SU-DHL-6 (cell line): ENCODE measurements around the gene C5orf46.

Experiments used
- H2AFZ ChIP-seq: fragments of 200-600 bp; sonication (generic); 2 replicates; pipeline ENCODE4 v1.6.1; 2014; ENCODE audit warnings: low read depth, mild to moderate bottlenecking, moderate library complexity, mixed read lengths, antibody characterized with exemption, low read length; ENCODE audit not compliant: severe bottlenecking
- H3F3A ChIP-seq: fragments of 200-600 bp; shearing (Covaris generic); 2 replicates; pipeline ENCODE4 v1.6.0; 2016; ENCODE audit warnings: antibody characterized with exemption, mild to moderate bottlenecking; ENCODE audit not compliant: insufficient read depth
- H3K27ac ChIP-seq: fragments of 200-600 bp; sonication (generic); 2 replicates; pipeline ENCODE4 v1.5.1; 2016; ENCODE audit warnings: low read depth, mild to moderate bottlenecking, low read length, moderate library complexity, mixed read lengths
- H3K27me3 ChIP-seq: fragments of 200-600 bp; sonication (generic), shearing (Covaris generic); 2 replicates; pipeline ENCODE4 v1.6.0; 2014; ENCODE audit warnings: mild to moderate bottlenecking, low read length
- H3K36me3 ChIP-seq: fragments of 200-600 bp; sonication (generic); 2 replicates; pipeline ENCODE4 v1.6.1; 2014; ENCODE audit warnings: mild to moderate bottlenecking, low read length, mixed read lengths
- H3K4me2 ChIP-seq: fragments of 300-600, 200-600 bp; shearing (Covaris generic), sonication (generic); 2 replicates; pipeline ENCODE4 v1.6.0; 2014; ENCODE audit warnings: low read length, low read depth, mild to moderate bottlenecking; ENCODE audit not compliant: poor library complexity, severe bottlenecking
- H3K4me3 ChIP-seq: fragments of 200-600 bp; sonication (generic); 2 replicates; pipeline ENCODE4 v1.5.1; 2014; ENCODE audit warnings: antibody characterized with exemption, low read length, mild to moderate bottlenecking, mixed read lengths; ENCODE audit not compliant: insufficient read depth, poor library complexity, severe bottlenecking
- H3K79me2 ChIP-seq: fragments of 200-600 bp; sonication (generic); 2 replicates; pipeline ENCODE4 v1.6.1; 2014; ENCODE audit warnings: mild to moderate bottlenecking, low read length, moderate library complexity; ENCODE audit not compliant: insufficient read depth
- H3K9ac ChIP-seq: fragments of 200-600 bp; sonication (generic); 2 replicates; pipeline ENCODE4 v1.7.0; 2014; ENCODE audit warnings: mild to moderate bottlenecking, low read length
- H3K9me2 ChIP-seq: fragments of 200-600 bp; sonication (generic); replicated peaks from 2 replicates; pipeline ENCODE4 v1.6.1; 2014; ENCODE audit warnings: low read length; ENCODE audit not compliant: insufficient read depth
- H3K9me3 ChIP-seq: fragments of 200-600 bp; sonication (generic); 2 replicates; pipeline ENCODE4 v1.6.1; 2014; ENCODE audit warnings: low read length, mixed read lengths; ENCODE audit not compliant: insufficient read depth
- H4K20me1 ChIP-seq: fragments of 200-600 bp; sonication (generic); 2 replicates; pipeline ENCODE4 v1.6.1; 2014; ENCODE audit warnings: low read depth, mild to moderate bottlenecking, antibody characterized with exemption, low read length, moderate library complexity, mixed read lengths
- EZH2phosphoT487 ChIP-seq: fragments of 200-600 bp; sonication (generic), shearing (Covaris generic); conservative IDR thresholded peaks from 2 replicates; pipeline ENCODE4 v1.6.1; 2018; ENCODE audit warnings: mild to moderate bottlenecking, antibody characterized with exemption, low read length, moderate library complexity, mixed read lengths
- TF ChIP-seq, protein P1 (sequence below): fragments of 200-600 bp; sonication (generic); IDR thresholded peaks from one replicate; pipeline ENCODE4 v1.5.1; 2017; ENCODE audit warnings: antibody characterized with exemption, mild to moderate bottlenecking, low read length, moderate library complexity; ENCODE audit not compliant: insufficient read depth, poor library complexity, severe bottlenecking

The C5orf46 gene

GRCh38 chr5:147892696-147893296 lies 13.5 kb downstream of the C5orf46 start:
- Histone ChIP-seq H3K9ac (no peak overlapping the region), H3K79me2 (no peaks in the 10 kb centered on the region), H4K20me1 (no peaks in the 10 kb centered on the region), H3K9me2 (no peaks in the 10 kb centered on the region), H3K36me3 (no peaks in the 10 kb centered on the region), H3K27me3 (no peaks in the 10 kb centered on the region), H3F3A (no peaks in the 10 kb centered on the region), H3K27ac (no peak overlapping the region), H2AFZ (no peak overlapping the region), H3K4me3 (no peak overlapping the region), H3K9me3 (no peaks in the 10 kb centered on the region), H3K4me2 (no peak overlapping the region)
- TF ChIP-seq, protein P1, sequence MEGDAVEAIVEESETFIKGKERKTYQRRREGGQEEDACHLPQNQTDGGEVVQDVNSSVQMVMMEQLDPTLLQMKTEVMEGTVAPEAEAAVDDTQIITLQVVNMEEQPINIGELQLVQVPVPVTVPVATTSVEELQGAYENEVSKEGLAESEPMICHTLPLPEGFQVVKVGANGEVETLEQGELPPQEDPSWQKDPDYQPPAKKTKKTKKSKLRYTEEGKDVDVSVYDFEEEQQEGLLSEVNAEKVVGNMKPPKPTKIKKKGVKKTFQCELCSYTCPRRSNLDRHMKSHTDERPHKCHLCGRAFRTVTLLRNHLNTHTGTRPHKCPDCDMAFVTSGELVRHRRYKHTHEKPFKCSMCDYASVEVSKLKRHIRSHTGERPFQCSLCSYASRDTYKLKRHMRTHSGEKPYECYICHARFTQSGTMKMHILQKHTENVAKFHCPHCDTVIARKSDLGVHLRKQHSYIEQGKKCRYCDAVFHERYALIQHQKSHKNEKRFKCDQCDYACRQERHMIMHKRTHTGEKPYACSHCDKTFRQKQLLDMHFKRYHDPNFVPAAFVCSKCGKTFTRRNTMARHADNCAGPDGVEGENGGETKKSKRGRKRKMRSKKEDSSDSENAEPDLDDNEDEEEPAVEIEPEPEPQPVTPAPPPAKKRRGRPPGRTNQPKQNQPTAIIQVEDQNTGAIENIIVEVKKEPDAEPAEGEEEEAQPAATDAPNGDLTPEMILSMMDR, result no peak
- no peak for TF ChIP-seq EZH2phosphoT487

DNA sequence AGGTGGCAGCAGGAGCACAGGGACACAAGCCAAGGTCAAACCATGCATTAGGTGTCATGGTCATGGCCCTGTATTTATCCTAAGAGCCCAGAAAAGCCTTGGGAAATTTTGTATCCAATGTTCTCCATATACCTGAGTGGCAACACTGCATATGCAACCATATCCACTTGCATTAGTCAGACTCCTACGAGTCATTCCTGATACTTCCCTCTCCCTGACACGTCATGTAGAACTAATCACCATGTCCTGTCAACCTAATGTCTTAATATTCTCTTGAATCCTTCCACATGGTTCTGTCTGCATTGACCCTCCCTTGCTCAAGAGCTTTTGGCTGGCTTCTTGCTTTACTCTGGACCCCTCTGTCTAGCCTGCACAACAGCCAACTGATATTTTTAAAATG lies 18.4 kb downstream of the C5orf46 start:
- no peaks in the 10 kb centered on the region for H4K20me1 ChIP-seq
- H3K36me3 ChIP-seq, result no peaks in the 10 kb centered on the region
- H3K9me2 ChIP-seq, result no peaks in the 10 kb centered on the region
- TF ChIP-seq EZH2phosphoT487, result no peak
- TF ChIP-seq, protein P1, result no peak
- H2AFZ ChIP-seq, result no peak overlapping the region
- H3K4me3 ChIP-seq, result no peak overlapping the region
- no peaks in the 10 kb centered on the region for H3K9me3 ChIP-seq
- no peak overlapping the region for H3K9ac ChIP-seq
- H3K27ac ChIP-seq, result no peak overlapping the region
- H3K27me3 ChIP-seq, result no peaks in the 10 kb centered on the region
- no peaks in the 10 kb centered on the region for H3F3A ChIP-seq
- H3K4me2 ChIP-seq, result no peak overlapping the region
- H3K79me2 ChIP-seq, result no peaks in the 10 kb centered on the region

GRCh38 chr5:147887026-147887627 lies 19.2 kb downstream of the C5orf46 start:
- no peaks in the 10 kb centered on the region for H3K9me3 ChIP-seq
- no peak overlapping the region for H3K9ac ChIP-seq
- no peaks in the 10 kb centered on the region for H3K9me2 ChIP-seq
- no peaks in the 10 kb centered on the region for H3K36me3 ChIP-seq
- H3K4me3 ChIP-seq, result no peak overlapping the region
- H3K27ac ChIP-seq, result no peak overlapping the region
- H3K79me2 ChIP-seq, result no peaks in the 10 kb centered on the region
- no peak overlapping the region for H3K4me2 ChIP-seq
- H3K27me3 ChIP-seq, result no peaks in the 10 kb centered on the region
- TF ChIP-seq, protein P1, result peak; percentile 58
- TF ChIP-seq EZH2phosphoT487, result no peak
- no peaks in the 10 kb centered on the region for H4K20me1 ChIP-seq
- no peaks in the 10 kb centered on the region for H3F3A ChIP-seq
- no peak overlapping the region for H2AFZ ChIP-seq
